HepG2 (cell line): ENCODE measurements around the gene SF3A2. TPM values are rescaled to one million over a fixed set of nuclear protein-coding genes. Genes with fewer than 3 reads are reported as not detected.

Experiments used
- AKNA ChIP-seq: sonication (generic); formaldehyde crosslinking; IDR thresholded peaks from 2 replicates; pipeline ENCODE4 v1.4.0; 2020; ENCODE audit warnings: missing genetic modification reagents, borderline replicate concordance
- CSRNP1 ChIP-seq: sonication (generic); formaldehyde crosslinking; IDR thresholded peaks from 2 replicates; pipeline ENCODE4 v1.8.1; 2023; ENCODE audit warnings: mild to moderate bottlenecking, missing genetic modification reagents
- IRX3 ChIP-seq: sonication (generic); formaldehyde crosslinking; IDR thresholded peaks from 2 replicates; pipeline ENCODE4 v1.8.1; 2023; ENCODE audit warnings: mild to moderate bottlenecking, low read depth, missing genetic modification reagents, borderline replicate concordance
- KLF12 ChIP-seq: sonication (generic); formaldehyde crosslinking; IDR thresholded peaks from 2 replicates; pipeline ENCODE4 v1.4.0; 2020; ENCODE audit warnings: missing genetic modification reagents, borderline replicate concordance
- NFKBIZ ChIP-seq: IDR thresholded peaks from 2 replicates; pipeline ENCODE4 v1.6.1; 2018; ENCODE audit warnings: missing genetic modification reagents, missing compliant biosample characterization
- NR2F6 ChIP-seq, 2 experiments: IDR thresholded peaks; 2 replicates each; pipeline ENCODE4 v1.6.1; 2016; ENCODE audit warnings: antibody characterized with exemption in 1 of 2, mild to moderate bottlenecking in 1 of 2
- PLRG1 ChIP-seq: fragments of 450-650 bp; conservative IDR thresholded peaks from 2 replicates; pipeline ENCODE4 v1.6.1; 2016
- POLR2AphosphoS5 ChIP-seq: IDR thresholded peaks from 2 replicates; pipeline ENCODE4 v1.6.1; 2012; ENCODE audit warnings: low read depth, low read length
- SALL2 ChIP-seq: sonication (generic); formaldehyde crosslinking; IDR thresholded peaks from 2 replicates; pipeline ENCODE4 v1.8.1; 2023; ENCODE audit warnings: mild to moderate bottlenecking, missing genetic modification reagents, inconsistent platforms
- SATB2 ChIP-seq: sonication (generic); formaldehyde crosslinking; IDR thresholded peaks from 2 replicates; pipeline ENCODE4 v1.5.0; 2020; ENCODE audit warnings: missing genetic modification reagents
- TBX2 ChIP-seq: sonication (generic); formaldehyde crosslinking; IDR thresholded peaks from 2 replicates; pipeline ENCODE4 v1.5.0; 2020; ENCODE audit warnings: missing genetic modification reagents, mild to moderate bottlenecking, borderline replicate concordance
- ZBTB25 ChIP-seq: IDR thresholded peaks from 2 replicates; pipeline ENCODE4 v1.6.1; 2018; ENCODE audit warnings: missing genetic modification reagents
- ZBTB7B ChIP-seq: sonication (generic); formaldehyde crosslinking; IDR thresholded peaks from 2 replicates; pipeline ENCODE4 v1.4.0; 2020; ENCODE audit warnings: missing genetic modification reagents
- ZNF101 ChIP-seq: sonication (generic); formaldehyde crosslinking; IDR thresholded peaks from 2 replicates; pipeline ENCODE4 v1.4.0; 2020; ENCODE audit warnings: mild to moderate bottlenecking, low read depth, missing genetic modification reagents, borderline replicate concordance
- ZNF160 ChIP-seq: sonication (generic); formaldehyde crosslinking; IDR thresholded peaks from 2 replicates; pipeline ENCODE4 v1.8.0; 2022; ENCODE audit warnings: mild to moderate bottlenecking, inconsistent platforms, missing genetic modification reagents
- ZNF232 ChIP-seq: sonication (generic); formaldehyde crosslinking; IDR thresholded peaks from 2 replicates; pipeline ENCODE4 v1.4.0; 2020; ENCODE audit warnings: missing genetic modification reagents, borderline replicate concordance
- ZNF296 ChIP-seq: sonication (generic); formaldehyde crosslinking; conservative IDR thresholded peaks from 2 replicates; pipeline ENCODE4 v1.5.0; 2020; ENCODE audit warnings: mild to moderate bottlenecking, missing genetic modification reagents
- ZNF367 ChIP-seq: sonication (generic); formaldehyde crosslinking; IDR thresholded peaks from 2 replicates; pipeline ENCODE4 v1.4.0; 2020; ENCODE audit warnings: missing genetic modification reagents, borderline replicate concordance
- ZNF547 ChIP-seq: sonication (generic); formaldehyde crosslinking; IDR thresholded peaks from 2 replicates; pipeline ENCODE4 v1.5.1; 2020; ENCODE audit warnings: mild to moderate bottlenecking, missing genetic modification reagents
- ZNF558 ChIP-seq: sonication (generic); formaldehyde crosslinking; IDR thresholded peaks from 2 replicates; pipeline ENCODE4 v1.9.0; 2022; ENCODE audit warnings: mild to moderate bottlenecking, missing genetic modification reagents, borderline replicate concordance
- ZNF670 ChIP-seq: sonication (generic); formaldehyde crosslinking; IDR thresholded peaks from 2 replicates; pipeline ENCODE4 v1.8.0; 2022; ENCODE audit warnings: mild to moderate bottlenecking, missing genetic modification reagents, borderline replicate concordance
- polyA plus RNA-seq, 8 experiments: library from polyadenylated mRNA; depleted of rRNA in 3 of 8; stranded (reverse) in 7 of 8; unstranded in 1 of 8; fragments of >200 nt; fragmentation: Illumina TruSeq in 4 of 8; extraction: Trizol in 4 of 8; gene quantifications; 2 replicates each; pipeline versions ENCODE4 v1.2.1 to v1.2.3, GENCODE V29; 2011 to 2016; ENCODE audit warnings: low read depth in 4 of 8, missing spikeins in 1 of 8, mixed read lengths in 1 of 8; ENCODE audit not compliant: insufficient read depth in 1 of 8
- total RNA-seq, 5 experiments: library from RNA; depleted of rRNA; stranded (reverse); fragments of >200 nt; fragmentation: Illumina TruSeq; extraction: Trizol; gene quantifications; 2 replicates each; pipeline ENCODE4 v1.2.3, GENCODE V29; 2016; ENCODE audit warnings: low read depth in 1 of 5

The SF3A2 gene
- total and polyA plus RNA-seq, 2 of the 13 experiments (the other 11 are each of a cell fraction or from before 2014, with no cell fraction given) = 8.6 to 8.8 TPM

GRCh38 chr19:2236314-2237050, at the start of gene SF3A2, which contains the start of gene PLEKHJ1 (continued):
- TF ChIP-seq AKNA (CRISPR knock-in tag) (no peak; the same call in 1 of the 2 replicates), ZNF558 (peak; percentile 99), ZNF670 (CRISPR knock-in tag) (peak; percentile 99), NR2F6 (IDR thresholded peaks at IDR 0.05) (no peak), NR2F6 (CRISPR knock-in tag; IDR thresholded peaks at IDR 0.05) (peak; percentile 56), ZNF367 (CRISPR knock-in tag) (no peak), ZNF101 (CRISPR knock-in tag) (peak; percentile 58; the same call in 1 of the 2 replicates), ZNF547 (CRISPR knock-in tag) (peak; percentile 97), ZBTB7B (CRISPR knock-in tag) (peak; percentile 85), CSRNP1 (peak; percentile 98), ZNF232 (CRISPR knock-in tag) (peak; percentile 97), SATB2 (CRISPR knock-in tag) (peak; percentile 87), POLR2AphosphoS5 (peak; percentile 59), ZBTB25 (CRISPR knock-in tag) (peak; percentile 100), TBX2 (CRISPR knock-in tag) (peak; percentile 98), SALL2 (CRISPR knock-in tag) (peak; percentile 91; the same call in 1 of the 2 replicates), IRX3 (CRISPR knock-in tag) (peak; percentile 93; the same call in 1 of the 2 replicates), ZNF160 (no peak; the same call in 1 of the 2 replicates), ZNF296 (no peak; the same call in none of the 2 replicates), KLF12 (CRISPR knock-in tag) (no peak), PLRG1 (no peak), NFKBIZ (CRISPR knock-in tag) (peak; percentile 94)
